ENCODE results near the gene KMT2D.

DNA sequence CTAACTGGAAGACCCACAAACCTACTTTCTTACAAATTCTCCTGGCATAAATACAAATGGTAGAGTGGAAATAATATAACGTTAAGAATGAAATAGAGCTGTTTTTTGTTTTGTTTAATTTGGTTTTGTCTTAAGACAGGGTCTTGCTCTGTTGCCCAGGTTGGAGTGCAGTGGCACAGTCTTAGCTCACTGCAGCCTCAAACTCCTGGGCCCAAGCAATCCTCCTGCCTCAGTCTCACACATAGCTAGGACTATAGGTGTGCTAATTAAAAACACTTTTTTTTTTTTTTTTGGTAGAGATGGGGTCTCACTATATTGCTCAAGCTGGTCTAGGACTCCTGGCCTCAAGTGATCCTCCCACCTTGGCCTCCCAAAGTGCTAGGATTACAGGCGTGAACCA is 38.1 kb upstream of the KMT2D start:
- no peak for TF ChIP-seq POLR2A (IDR thresholded peaks at IDR 0.05)
- TF ChIP-seq, protein P1, sequence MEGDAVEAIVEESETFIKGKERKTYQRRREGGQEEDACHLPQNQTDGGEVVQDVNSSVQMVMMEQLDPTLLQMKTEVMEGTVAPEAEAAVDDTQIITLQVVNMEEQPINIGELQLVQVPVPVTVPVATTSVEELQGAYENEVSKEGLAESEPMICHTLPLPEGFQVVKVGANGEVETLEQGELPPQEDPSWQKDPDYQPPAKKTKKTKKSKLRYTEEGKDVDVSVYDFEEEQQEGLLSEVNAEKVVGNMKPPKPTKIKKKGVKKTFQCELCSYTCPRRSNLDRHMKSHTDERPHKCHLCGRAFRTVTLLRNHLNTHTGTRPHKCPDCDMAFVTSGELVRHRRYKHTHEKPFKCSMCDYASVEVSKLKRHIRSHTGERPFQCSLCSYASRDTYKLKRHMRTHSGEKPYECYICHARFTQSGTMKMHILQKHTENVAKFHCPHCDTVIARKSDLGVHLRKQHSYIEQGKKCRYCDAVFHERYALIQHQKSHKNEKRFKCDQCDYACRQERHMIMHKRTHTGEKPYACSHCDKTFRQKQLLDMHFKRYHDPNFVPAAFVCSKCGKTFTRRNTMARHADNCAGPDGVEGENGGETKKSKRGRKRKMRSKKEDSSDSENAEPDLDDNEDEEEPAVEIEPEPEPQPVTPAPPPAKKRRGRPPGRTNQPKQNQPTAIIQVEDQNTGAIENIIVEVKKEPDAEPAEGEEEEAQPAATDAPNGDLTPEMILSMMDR (IDR thresholded peaks at IDR 0.05): no peak
